Brain microvascular endothelial cell (primary cell): ENCODE measurements around the gene CLSTN1.

Experiments used
- DNase-seq: peaks from one replicate; pipeline ENCODE4 v3.0.0-alpha.2; 2020
- H3K27ac ChIP-seq: fragments of 250-450 bp; sonication (Bioruptor Pico); 2 replicates; pipeline ENCODE4 v1.5.1; 2020; ENCODE audit warnings: mild to moderate bottlenecking, moderate library complexity
- H3K27me3 ChIP-seq: fragments of 250-450 bp; sonication (Bioruptor Pico); replicated peaks from 2 replicates; pipeline ENCODE4 v1.5.1; 2020; ENCODE audit warnings: mild to moderate bottlenecking
- H3K36me3 ChIP-seq: fragments of 250-450 bp; sonication (Bioruptor Pico); replicated peaks from 2 replicates; pipeline ENCODE4 v1.5.1; 2020; ENCODE audit warnings: mild to moderate bottlenecking
- H3K4me3 ChIP-seq: 2 replicates; pipeline ENCODE4 v1.5.1; 2011; ENCODE audit warnings: low read depth, mild to moderate bottlenecking, control low read depth, low read length, moderate library complexity
- CTCF ChIP-seq: IDR thresholded peaks from 2 replicates; pipeline ENCODE4 v1.5.1; 2011; ENCODE audit warnings: low read depth, mild to moderate bottlenecking, moderate library complexity, low read length, control low read depth, inconsistent platforms; ENCODE audit errors: missing control alignments
- in situ Hi-C: cut with HindIII; loops from 2 replicates; pipeline ENCODE4 v1.10.0; 2017; ENCODE audit warnings: low sequenced_read_pairs, low pct_ligation_motif_present

Gene CLSTN1

GRCh38 chr1:9737671-9738070 lies 86.1 kb downstream of the CLSTN1 start:
- Histone ChIP-seq H3K36me3 (peaks cover 63% of the 10 kb centered on the region), H3K4me3 (no peak overlapping the region), H3K27ac (no peak overlapping the region), H3K27me3 (no peaks in the 10 kb centered on the region)
- DNase-seq = no peak
- TF ChIP-seq CTCF = no peak
- in situ Hi-C loops = no loop called here

DNA sequence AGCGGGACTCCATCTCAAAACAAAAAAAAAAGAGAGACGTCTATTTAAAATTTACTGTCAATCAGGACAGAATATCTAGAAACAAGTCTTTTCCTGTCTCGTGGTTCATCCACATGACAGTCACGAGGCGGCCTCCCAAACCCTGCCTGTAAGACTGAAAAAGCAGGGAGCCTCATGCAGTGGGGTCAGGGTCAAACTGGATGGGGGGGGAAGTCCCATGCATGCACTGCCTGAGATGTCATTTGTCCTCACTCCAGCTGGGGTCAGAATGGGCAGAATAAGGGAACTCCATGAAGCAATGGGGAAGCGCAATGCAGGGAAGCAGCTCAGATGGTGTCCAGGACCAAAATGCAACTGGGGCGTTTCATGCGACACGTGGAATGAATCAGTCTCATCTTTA lies 86.7 kb downstream of the CLSTN1 start:
- H3K27me3 ChIP-seq = no peaks in the 10 kb centered on the region
- no peak for DNase-seq
- no peak overlapping the region for H3K4me3 ChIP-seq
- H3K27ac ChIP-seq = no peak overlapping the region
- TF ChIP-seq CTCF = no peak
- H3K36me3 ChIP-seq = peaks cover 68% of the 10 kb centered on the region
- in situ Hi-C loops = no loop called here

GRCh38 chr1:9736241-9736640 lies 87.5 kb downstream of the CLSTN1 start:
- no peak for TF ChIP-seq CTCF
- H3K27ac ChIP-seq = no peak overlapping the region
- in situ Hi-C loops = no loop called here
- DNase-seq = no peak
- H3K36me3 ChIP-seq = peaks cover 69% of the 10 kb centered on the region
- H3K4me3 ChIP-seq = no peak overlapping the region
- H3K27me3 ChIP-seq = no peaks in the 10 kb centered on the region

GRCh38 chr1:9735800-9736199 lies 88.0 kb downstream of the CLSTN1 start:
- no peaks in the 10 kb centered on the region for H3K27me3 ChIP-seq
- H3K36me3 ChIP-seq = peaks cover 71% of the 10 kb centered on the region
- TF ChIP-seq CTCF = no peak
- no peak overlapping the region for H3K4me3 ChIP-seq
- DNase-seq = no peak
- in situ Hi-C loops = no loop called here
- no peak overlapping the region for H3K27ac ChIP-seq

DNA sequence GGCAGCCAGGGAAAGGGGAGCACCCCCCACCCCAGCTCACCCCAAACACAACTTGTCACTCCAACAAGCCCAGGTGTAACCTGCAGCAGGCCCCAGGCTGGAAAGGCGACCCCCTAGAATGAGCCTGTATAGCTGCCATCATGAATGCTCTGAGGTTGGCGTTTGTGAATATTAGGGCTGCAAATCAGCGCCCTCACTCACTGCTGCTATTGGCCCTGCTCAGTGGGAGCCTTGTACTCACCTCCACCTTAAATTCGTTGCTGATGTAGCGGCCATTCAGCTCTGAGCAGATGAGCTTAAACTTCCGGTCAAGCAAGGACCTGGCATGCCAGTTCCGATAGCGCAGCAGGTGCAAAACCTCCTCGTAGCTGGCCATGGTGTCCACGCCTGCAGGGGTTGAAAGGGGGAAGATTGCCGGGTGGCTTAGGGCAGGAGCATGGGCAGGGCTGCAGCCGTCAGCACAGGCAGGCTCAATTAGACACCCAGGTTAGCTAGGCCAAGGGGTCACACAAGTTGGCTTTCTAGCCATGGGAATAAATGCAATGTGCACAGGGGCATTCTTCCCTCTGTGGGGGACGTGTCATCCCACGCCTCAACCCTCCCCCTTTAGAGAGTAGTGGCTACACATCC lies 90.5 kb downstream of the CLSTN1 start:
- in situ Hi-C loops = no loop called here
- TF ChIP-seq CTCF = no peak
- no peaks in the 10 kb centered on the region for H3K27me3 ChIP-seq
- no peak for DNase-seq
- peaks cover 69% of the 10 kb centered on the region for H3K36me3 ChIP-seq
- H3K4me3 ChIP-seq = no peak overlapping the region
- H3K27ac ChIP-seq = no peak overlapping the region

DNA sequence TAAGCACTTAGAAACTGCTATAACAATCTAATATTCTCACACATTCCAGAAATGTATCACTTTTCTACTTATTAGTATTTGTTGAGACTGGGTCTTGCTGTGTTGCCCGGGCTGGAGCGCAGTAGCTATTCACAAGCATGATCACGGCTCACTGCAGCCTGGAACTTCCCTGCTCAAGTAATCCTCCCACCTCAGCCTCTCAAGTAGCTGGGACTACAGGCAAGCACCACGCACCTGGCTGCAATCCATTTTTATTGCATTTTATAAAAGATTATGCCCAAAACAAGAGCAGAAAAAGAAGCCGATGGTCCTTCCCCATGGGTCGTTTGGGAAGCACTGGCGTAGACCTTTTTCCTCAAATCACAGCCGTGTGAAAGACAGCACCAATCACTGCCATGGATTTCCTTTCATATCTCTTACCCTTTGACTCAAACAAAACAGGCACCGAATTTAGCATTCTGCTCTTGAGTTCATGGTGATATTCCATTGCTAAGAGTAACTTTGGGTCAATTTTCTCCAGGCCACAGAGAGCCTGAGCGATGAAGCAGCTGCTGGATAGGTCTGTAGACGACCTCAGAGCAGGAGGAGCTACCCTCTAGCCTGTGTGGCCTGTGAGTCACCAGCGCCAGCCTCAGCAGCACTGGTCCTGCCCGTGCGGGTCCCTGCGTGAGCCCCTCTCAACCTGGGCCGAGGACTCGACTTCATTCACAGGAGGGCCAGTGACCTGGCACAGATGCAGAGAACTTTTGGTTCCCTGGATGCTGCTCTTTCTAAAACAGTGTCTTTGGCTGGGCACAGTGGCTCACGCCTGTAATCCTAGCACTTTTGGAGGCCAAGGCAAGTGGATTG lies 91.4 kb downstream of the CLSTN1 start:
- no peak for DNase-seq
- in situ Hi-C loops = no loop called here
- H3K36me3 ChIP-seq = peaks cover 72% of the 10 kb centered on the region

More for the DNA sequence above, 91.4 kb downstream of the CLSTN1 start:
- Histone ChIP-seq H3K4me3 (no peak overlapping the region), H3K27ac (no peak overlapping the region), H3K27me3 (no peaks in the 10 kb centered on the region)
- TF ChIP-seq CTCF = no peak
